Spleen (tissue), 7 donors: ENCODE measurements around the gene GRM8.

Experiments
- CTCF ChIP-seq, 11 experiments: fragments of 200-600 bp in 7 of 11; fragments of 450-650 bp in 4 of 11; sonication (generic) in 4 of 11; IDR thresholded peaks in 8 of 11; conservative IDR thresholded peaks in 3 of 11; 1 replicate in 7 of 11; 2 replicates in 4 of 11; pipeline versions ENCODE4 v1.4.0 to v1.8.0; 2016 to 2021; ENCODE audit warnings: antibody characterized with exemption in 11 of 11, inconsistent platforms in 4 of 11, mild to moderate bottlenecking in 1 of 11
- POLR2A ChIP-seq, 3 donors: fragments of 450-650 bp; IDR thresholded peaks; one replicate each; pipeline ENCODE4 v1.5.1; 2017; ENCODE audit warnings: antibody characterized with exemption in 3 of 3, mild to moderate bottlenecking in 1 of 3
- POLR2AphosphoS5 ChIP-seq, 3 donors: sonication (generic); formaldehyde crosslinking; IDR thresholded peaks; one replicate each; pipeline ENCODE4 v1.5.1; 2017; ENCODE audit warnings: antibody characterized with exemption in 3 of 3
- donor health status: DM: no; HTN: no; CAD: no; lungs with moderate emphysema.
- donor health status: DM: no; HTN: no; CAD: no.
- donor health status: DM: no; HTN: no; CAD: no.

- no peak for TF ChIP-seq CTCF (IDR thresholded peaks at IDR 0.05 in 8 of 11, conservative IDR thresholded peaks at IDR 0.05 in 3 of 11)
- TF ChIP-seq POLR2AphosphoS5 (IDR thresholded peaks at IDR 0.05): no peak
- no peak for TF ChIP-seq POLR2A (IDR thresholded peaks at IDR 0.05)
Measured at GRCh38 chr7:127252377-127252713, 396 bp downstream of the GRM8 start.
